HG02588 (cell line): ENCODE data around the gene SWI5.
"Not testable (repeated sequence)": the region's sequence is repeated elsewhere in the genome, so short reads cannot be mapped to it uniquely, and the experiment has no call there.

Source experiments
- ATAC-seq: cut with Tn5 transposase; IDR thresholded peaks from one replicate; pipeline ENCODE4 v1.9.1; 2021; ENCODE audit warnings: mild to moderate bottlenecking, moderate library complexity; ENCODE audit not compliant: unreplicated experiment

SWI5 gene

GRCh38 chr9:128275198-128276007, 673 bp upstream of the SWI5 start, which contains the start of gene GOLGA2:
Gene GOLGA2, minus strand, starts transcription at chr9:128276007. Its CDS starts 31 bp downstream, at chr9:128275976.
- peak; percentile 50 for ATAC-seq

GRCh38 chr9:128276574-128277270, 646 bp downstream of the SWI5 start:
- ATAC-seq = no peak

GRCh38 chr9:128279088-128280073, 3.3 kb downstream of the SWI5 start:
- ATAC-seq = not testable (repeated sequence)

- no peak for ATAC-seq
Observed at GRCh38 chr9:128280084-128280622, 4.1 kb downstream of the SWI5 start.

GRCh38 chr9:128282500-128282899, 6.4 kb downstream of the SWI5 start:
- no peak for ATAC-seq

GRCh38 chr9:128285033-128285784, 9.1 kb downstream of the SWI5 start:
- no peak for ATAC-seq

GRCh38 chr9:128286440-128286839, 10.4 kb downstream of the SWI5 start:
- no peak for ATAC-seq

GRCh38 chr9:128288273-128289004, 12.4 kb downstream of the SWI5 start:
- no peak for ATAC-seq

- no peak for ATAC-seq
Observed at GRCh38 chr9:128292009-128292408, 15.9 kb downstream of the SWI5 start.

GRCh38 chr9:128293091-128293490, 17.0 kb downstream of the SWI5 start:
- ATAC-seq = no peak

- ATAC-seq = no peak
Observed at GRCh38 chr9:128294142-128294541, 18.1 kb downstream of the SWI5 start.

GRCh38 chr9:128296340-128297220, 20.5 kb downstream of the SWI5 start:
- ATAC-seq = no peak

GRCh38 chr9:128297221-128297773, 21.2 kb downstream of the SWI5 start:
- no peak for ATAC-seq

- ATAC-seq = no peak
Observed at GRCh38 chr9:128298535-128299482, 22.7 kb downstream of the SWI5 start.

- no peak for ATAC-seq
Observed at GRCh38 chr9:128304136-128304970, 28.3 kb downstream of the SWI5 start.

GRCh38 chr9:128304971-128305288, 28.9 kb downstream of the SWI5 start:
- no peak for ATAC-seq
